PFSK-1 (cell line): Measurements from ENCODE around the gene HMX1.

Experiments
- POLR2AphosphoS5 ChIP-seq: IDR thresholded peaks from 2 replicates; pipeline ENCODE4 v1.6.1; 2012; ENCODE audit warnings: low read depth, mild to moderate bottlenecking, control low read depth, low read length, moderate library complexity
- REST ChIP-seq, 2 experiments: IDR thresholded peaks; 2 replicates each; pipeline versions ENCODE4 v1.6.1 to v1.8.0; 2011 to 2012; ENCODE audit warnings: low read depth in 2 of 2, low read length in 2 of 2, control low read depth in 1 of 2, inconsistent platforms in 1 of 2, mild to moderate bottlenecking in 1 of 2, moderate library complexity in 1 of 2; ENCODE audit not compliant: insufficient read depth in 1 of 2
- SIN3A ChIP-seq: IDR thresholded peaks from 2 replicates; pipeline ENCODE4 v1.6.1; 2012; ENCODE audit warnings: mild to moderate bottlenecking, low read length, moderate library complexity, borderline replicate concordance; ENCODE audit not compliant: insufficient read depth

- no peak for TF ChIP-seq POLR2AphosphoS5
- TF ChIP-seq REST (IDR thresholded peaks at IDR 0.05; ENCODE audit: insufficient read depth in 1 of 2, low read depth in 2 of 2, low read length in 2 of 2), result no peak
- TF ChIP-seq SIN3A, result no peak
Measured at GRCh38 chr4:8838961-8839431, 32.6 kb downstream of the HMX1 start.
